ENCODE results near the gene NOTCH1.

Gene NOTCH1

GRCh38 chr9:136470792-136471469 is 74.9 kb downstream of the NOTCH1 start:
- peaks cover 3% of the 10 kb centered on the region for H3K4me1 Mint-ChIP-seq (ENCODE audit: low read depth)
- no peaks in the 10 kb centered on the region for H3K27me3 Mint-ChIP-seq
- no peak overlapping the region for H3K4me3 Mint-ChIP-seq
- DNase-seq, result no peak
- H3K9me3 Mint-ChIP-seq, result no peaks in the 10 kb centered on the region
- H3K27ac Mint-ChIP-seq, result no peak overlapping the region
- peaks cover 99% of the 10 kb centered on the region for H3K36me3 Mint-ChIP-seq (ENCODE audit: low read depth)

DNA sequence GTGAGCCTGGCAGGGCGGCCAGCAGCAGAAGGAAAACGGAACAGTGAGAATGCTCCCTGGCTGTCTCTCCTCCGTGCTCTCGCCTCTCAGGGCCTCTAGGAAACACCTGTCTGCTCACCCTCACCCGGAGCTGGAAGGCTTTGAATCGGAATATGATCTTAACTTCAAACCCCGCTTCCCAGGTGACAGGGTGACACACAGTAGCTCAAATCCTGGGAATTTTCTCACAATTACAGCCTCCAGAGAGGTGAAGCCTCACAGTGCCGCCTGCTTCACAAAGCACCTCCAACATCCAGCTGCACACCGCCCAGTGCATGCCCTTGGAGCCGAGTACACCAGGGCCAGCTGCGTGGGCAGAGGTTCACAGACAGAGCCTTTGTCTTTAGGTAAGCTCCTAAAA is 75.5 kb downstream of the NOTCH1 start:
- peaks cover 99% of the 10 kb centered on the region for H3K36me3 Mint-ChIP-seq (ENCODE audit: low read depth)
- no peak for DNase-seq

DNA sequence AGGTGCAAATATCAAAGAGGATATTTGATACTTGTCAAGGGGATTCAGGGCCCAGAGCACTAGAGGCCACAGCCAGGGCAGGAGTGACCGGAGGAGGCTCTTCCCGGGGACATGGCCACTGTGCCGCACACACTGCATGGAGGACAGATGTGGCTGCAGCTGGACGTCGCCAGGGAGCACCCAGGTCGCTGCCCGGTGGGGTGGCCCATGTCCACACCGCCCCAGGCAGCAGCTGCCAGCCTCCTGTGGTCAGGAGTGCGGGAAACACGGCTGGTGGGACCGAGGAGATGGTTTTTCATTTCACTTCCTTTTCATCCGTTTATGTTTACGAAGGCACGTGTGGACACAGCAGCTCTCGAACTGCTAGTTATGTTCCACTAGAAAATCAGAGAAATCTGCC is 78.1 kb downstream of the NOTCH1 start:
- DNase-seq, result no peak
- Mint-ChIP-seq H3K27ac (no peak overlapping the region), H3K4me3 (no peak overlapping the region), H3K4me1 (ENCODE audit: low read depth) (no peaks in the 10 kb centered on the region), H3K9me3 (no peaks in the 10 kb centered on the region), H3K27me3 (no peaks in the 10 kb centered on the region), H3K36me3 (ENCODE audit: low read depth) (peaks cover 99% of the 10 kb centered on the region)

More for the DNA sequence above, 75.5 kb downstream of the NOTCH1 start:
- Mint-ChIP-seq H3K27ac (no peak overlapping the region), H3K27me3 (no peaks in the 10 kb centered on the region), H3K4me1 (ENCODE audit: low read depth) (peaks cover 3% of the 10 kb centered on the region), H3K4me3 (no peak overlapping the region), H3K9me3 (no peaks in the 10 kb centered on the region)

- no peaks in the 10 kb centered on the region for H3K9me3 Mint-ChIP-seq
- DNase-seq, result no peak
- H3K4me1 Mint-ChIP-seq (ENCODE audit: low read depth), result no peaks in the 10 kb centered on the region
- H3K27ac Mint-ChIP-seq, result no peak overlapping the region
- no peak overlapping the region for H3K4me3 Mint-ChIP-seq
- H3K36me3 Mint-ChIP-seq (ENCODE audit: low read depth), result peaks cover 98% of the 10 kb centered on the region
- H3K27me3 Mint-ChIP-seq, result no peaks in the 10 kb centered on the region
These were observed 79.7 kb downstream of the NOTCH1 start for GRCh38 chr9:136466155-136466541.

GRCh38 chr9:136465500-136466154 is 80.2 kb downstream of the NOTCH1 start:
- Mint-ChIP-seq H3K4me1 (ENCODE audit: low read depth) (no peaks in the 10 kb centered on the region), H3K36me3 (ENCODE audit: low read depth) (peaks cover 98% of the 10 kb centered on the region)
- DNase-seq, result no peak

DNA sequence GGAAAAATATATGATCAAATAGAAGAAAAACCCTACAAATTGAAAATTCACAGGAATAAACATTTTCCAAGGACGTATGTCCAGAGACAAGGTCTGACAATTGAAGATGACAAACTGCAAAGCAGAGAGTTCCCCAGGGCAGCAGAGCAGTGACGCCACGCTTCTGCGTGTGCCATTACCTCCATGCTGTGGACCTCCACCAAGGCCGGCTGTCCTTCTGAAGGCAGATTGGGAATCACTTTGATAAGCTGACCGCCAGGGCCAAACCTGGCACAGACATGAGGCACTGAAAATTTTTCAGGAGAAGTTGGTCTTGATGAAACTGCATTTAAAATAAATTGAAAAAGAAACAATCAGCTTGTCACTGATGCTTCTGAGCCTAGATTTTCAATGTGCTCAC is 81.6 kb downstream of the NOTCH1 start:
- H3K36me3 Mint-ChIP-seq (ENCODE audit: low read depth), result peaks cover 94% of the 10 kb centered on the region
- H3K9me3 Mint-ChIP-seq, result no peaks in the 10 kb centered on the region
- no peak overlapping the region for H3K27ac Mint-ChIP-seq
- DNase-seq, result no peak
- no peaks in the 10 kb centered on the region for H3K27me3 Mint-ChIP-seq
- no peaks in the 10 kb centered on the region for H3K4me1 Mint-ChIP-seq (ENCODE audit: low read depth)
- no peak overlapping the region for H3K4me3 Mint-ChIP-seq

More at GRCh38 chr9:136465500-136466154, 80.2 kb downstream of the NOTCH1 start:
- Mint-ChIP-seq H3K4me3 (no peak overlapping the region), H3K27me3 (no peaks in the 10 kb centered on the region), H3K9me3 (no peaks in the 10 kb centered on the region), H3K27ac (no peak overlapping the region)

DNA sequence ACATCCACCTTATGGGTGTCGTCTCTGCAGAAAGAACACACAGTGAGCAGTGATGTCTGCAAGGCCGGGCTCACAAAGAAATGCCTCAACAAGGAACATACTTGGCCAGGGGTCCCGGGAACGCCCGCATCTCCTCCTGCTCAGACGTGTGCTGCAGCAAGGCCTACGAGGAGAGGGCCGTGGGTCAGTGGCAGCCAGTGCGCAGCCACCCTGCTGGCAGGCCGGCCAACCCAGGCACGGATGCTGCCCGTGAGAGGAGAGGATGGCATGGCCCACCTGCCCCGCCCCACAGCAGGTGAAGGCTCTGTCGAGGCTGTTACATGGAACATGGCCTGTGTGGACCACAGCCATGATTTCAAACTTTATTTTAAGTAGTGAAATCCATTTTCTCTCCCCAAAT is 82.3 kb downstream of the NOTCH1 start:
- no peaks in the 10 kb centered on the region for H3K4me1 Mint-ChIP-seq (ENCODE audit: low read depth)
- no peak overlapping the region for H3K4me3 Mint-ChIP-seq
- H3K27ac Mint-ChIP-seq, result no peak overlapping the region
- H3K9me3 Mint-ChIP-seq, result no peaks in the 10 kb centered on the region
- no peaks in the 10 kb centered on the region for H3K27me3 Mint-ChIP-seq
- H3K36me3 Mint-ChIP-seq (ENCODE audit: low read depth), result peaks cover 94% of the 10 kb centered on the region
- no peak for DNase-seq

DNA sequence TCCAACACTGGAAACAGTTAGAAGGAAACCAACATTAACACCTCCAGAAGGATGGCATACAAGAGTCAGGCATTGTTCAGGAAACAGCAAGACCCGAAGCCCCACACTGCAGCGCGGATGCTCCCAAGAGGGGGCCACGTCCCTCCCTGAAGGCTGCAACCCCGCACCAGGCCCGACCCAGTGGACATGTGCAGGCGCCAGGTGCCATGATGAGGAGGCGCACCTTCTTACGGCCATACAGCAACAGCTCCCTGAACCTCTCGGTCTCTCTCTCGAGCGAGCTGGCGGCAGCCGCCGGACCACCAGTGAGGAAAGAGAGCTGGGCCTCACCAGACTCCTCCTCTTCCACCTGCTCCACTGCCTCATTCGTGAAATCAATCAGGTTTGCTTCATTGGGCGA is 83.2 kb downstream of the NOTCH1 start:
- Mint-ChIP-seq H3K4me3 (no peak overlapping the region), H3K4me1 (ENCODE audit: low read depth) (no peaks in the 10 kb centered on the region), H3K27ac (no peak overlapping the region), H3K36me3 (ENCODE audit: low read depth) (peaks cover 96% of the 10 kb centered on the region), H3K27me3 (no peaks in the 10 kb centered on the region), H3K9me3 (no peaks in the 10 kb centered on the region)
- no peak for DNase-seq

DNA sequence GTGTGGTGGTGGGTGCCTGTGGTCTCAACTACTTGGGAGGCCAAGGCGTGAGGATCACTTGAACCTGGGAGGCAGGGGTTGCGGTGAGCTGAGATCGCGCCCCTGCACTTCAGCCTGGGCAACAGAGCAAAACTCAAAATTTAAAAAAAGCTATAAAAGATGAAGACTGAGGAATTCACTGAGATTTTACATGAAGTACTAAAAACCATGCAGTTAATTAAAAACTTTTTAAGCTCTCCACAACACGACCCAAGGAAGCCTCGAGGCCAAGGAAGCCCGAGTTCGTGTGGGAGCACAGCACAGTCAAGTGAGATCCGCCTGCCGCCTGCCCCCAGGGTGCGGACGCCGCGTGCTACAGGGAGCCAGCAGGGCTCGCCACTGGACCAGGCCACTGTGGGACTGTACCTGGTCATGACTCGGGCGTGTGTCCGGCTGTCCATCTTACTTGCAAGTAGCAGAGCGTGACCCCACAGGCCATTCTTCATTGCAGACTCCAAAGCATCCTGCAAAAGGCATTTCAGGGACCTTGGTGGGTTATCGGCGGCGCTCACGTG is 85.0 kb downstream of the NOTCH1 start:
- Mint-ChIP-seq H3K27ac (no peak overlapping the region), H3K27me3 (no peaks in the 10 kb centered on the region), H3K36me3 (ENCODE audit: low read depth) (peaks cover 96% of the 10 kb centered on the region), H3K4me3 (no peak overlapping the region), H3K4me1 (ENCODE audit: low read depth) (no peaks in the 10 kb centered on the region), H3K9me3 (no peaks in the 10 kb centered on the region)
- DNase-seq, result no peak

DNA sequence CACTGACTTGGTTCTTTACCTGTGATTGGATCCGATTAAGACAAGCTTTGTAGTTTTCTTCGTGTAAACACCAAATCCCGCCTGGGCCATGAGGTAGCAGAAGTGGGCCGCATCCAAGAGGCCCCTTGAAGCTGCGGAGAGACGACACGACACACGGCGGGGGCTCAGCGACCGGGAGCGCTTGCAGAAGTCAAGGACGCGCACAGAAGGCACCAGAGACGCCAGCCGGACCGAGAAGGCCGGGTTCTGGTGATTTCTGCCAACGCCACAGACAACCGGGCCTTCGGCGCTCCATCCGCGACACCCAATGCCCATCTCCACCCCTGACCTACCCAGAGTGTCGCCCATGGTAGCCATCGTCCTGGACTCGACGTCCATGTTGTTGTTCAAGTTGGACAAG is 86.4 kb downstream of the NOTCH1 start:
- no peaks in the 10 kb centered on the region for H3K27me3 Mint-ChIP-seq
- H3K4me1 Mint-ChIP-seq (ENCODE audit: low read depth), result no peaks in the 10 kb centered on the region
- no peak overlapping the region for H3K27ac Mint-ChIP-seq
- no peak overlapping the region for H3K4me3 Mint-ChIP-seq
- no peak for DNase-seq
- H3K36me3 Mint-ChIP-seq (ENCODE audit: low read depth), result peaks cover 96% of the 10 kb centered on the region
- no peaks in the 10 kb centered on the region for H3K9me3 Mint-ChIP-seq

DNA sequence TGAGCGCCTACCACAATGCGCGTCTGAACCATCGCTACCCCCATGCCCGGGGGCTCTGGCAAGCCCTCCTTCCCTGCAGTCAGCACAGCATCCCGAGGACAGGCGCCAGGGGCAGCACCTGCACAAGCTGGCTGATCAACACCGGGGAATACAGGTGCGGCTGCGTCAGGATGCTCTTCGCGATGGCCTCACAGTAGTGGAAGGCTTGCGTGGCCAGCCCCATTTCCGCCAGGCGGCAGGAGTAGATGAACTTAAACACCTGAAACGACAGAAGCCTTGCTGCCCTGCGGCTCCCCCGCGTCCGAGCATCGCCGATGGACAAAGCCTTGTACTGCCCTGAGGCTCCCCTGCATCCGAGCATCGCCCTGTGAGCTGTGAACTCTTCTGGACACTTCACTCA is 88.5 kb downstream of the NOTCH1 start:
- Mint-ChIP-seq H3K4me3 (no peak overlapping the region), H3K27ac (no peak overlapping the region), H3K9me3 (no peaks in the 10 kb centered on the region), H3K36me3 (ENCODE audit: low read depth) (peaks cover 96% of the 10 kb centered on the region), H3K4me1 (ENCODE audit: low read depth) (no peaks in the 10 kb centered on the region), H3K27me3 (no peaks in the 10 kb centered on the region)
- DNase-seq, result no peak

- DNase-seq, result no peak
- H3K27ac Mint-ChIP-seq, result peak overlapping the region; percentile 59
- no peaks in the 10 kb centered on the region for H3K9me3 Mint-ChIP-seq
- no peaks in the 10 kb centered on the region for H3K4me1 Mint-ChIP-seq (ENCODE audit: low read depth)
- H3K27me3 Mint-ChIP-seq, result no peaks in the 10 kb centered on the region
- no peak overlapping the region for H3K4me3 Mint-ChIP-seq
- H3K36me3 Mint-ChIP-seq (ENCODE audit: low read depth), result peaks cover 96% of the 10 kb centered on the region
These were observed 89.6 kb downstream of the NOTCH1 start for GRCh38 chr9:136456258-136456657.

GRCh38 chr9:136455043-136456002 is 90.5 kb downstream of the NOTCH1 start:
- Mint-ChIP-seq H3K27ac (no peak overlapping the region), H3K4me1 (ENCODE audit: low read depth) (no peaks in the 10 kb centered on the region), H3K27me3 (no peaks in the 10 kb centered on the region), H3K4me3 (no peak overlapping the region), H3K9me3 (no peaks in the 10 kb centered on the region), H3K36me3 (ENCODE audit: low read depth) (peaks cover 97% of the 10 kb centered on the region)
- DNase-seq, result no peak

DNA sequence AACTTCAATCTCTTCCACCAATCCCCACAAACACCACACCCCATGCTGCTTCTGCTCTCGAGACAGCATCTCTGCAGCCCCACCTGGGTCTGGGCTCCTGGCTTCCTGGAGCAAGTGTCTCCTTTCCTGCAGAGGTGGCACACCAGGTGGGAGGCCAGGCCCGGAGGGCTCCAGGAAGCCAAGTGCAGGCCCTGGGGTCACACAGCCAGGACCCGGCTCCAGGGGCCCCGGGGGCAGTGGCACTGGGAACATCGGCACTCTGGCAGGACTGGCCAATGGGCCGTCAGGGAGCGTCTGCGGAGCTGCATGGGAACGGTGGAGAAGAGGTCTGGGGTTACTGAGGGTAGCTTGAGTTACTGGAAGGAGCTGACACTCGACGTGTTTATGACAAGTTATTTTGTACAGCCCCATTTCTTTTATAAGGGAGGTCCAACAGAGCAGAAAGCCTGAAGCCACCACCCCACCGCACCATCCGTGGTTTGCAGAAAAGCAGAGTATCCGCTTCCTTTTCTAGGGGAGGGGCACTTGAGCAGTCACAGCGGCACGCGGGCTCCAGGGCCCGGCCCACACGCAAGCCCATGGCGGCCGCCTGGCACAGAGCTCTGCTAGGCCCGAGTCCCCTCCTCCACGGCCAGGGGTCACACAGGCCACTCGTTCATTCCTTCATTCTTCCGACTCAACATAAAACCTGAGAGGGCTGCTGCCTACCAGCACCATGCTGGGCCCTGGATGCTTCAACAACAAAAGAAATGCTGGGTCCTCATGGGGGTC is 91.6 kb downstream of the NOTCH1 start:
- H3K27ac Mint-ChIP-seq, result no peak overlapping the region
- H3K27me3 Mint-ChIP-seq, result no peaks in the 10 kb centered on the region
- no peak for DNase-seq
- H3K9me3 Mint-ChIP-seq, result no peaks in the 10 kb centered on the region
- no peak overlapping the region for H3K4me3 Mint-ChIP-seq
- H3K4me1 Mint-ChIP-seq (ENCODE audit: low read depth), result no peaks in the 10 kb centered on the region
- H3K36me3 Mint-ChIP-seq (ENCODE audit: low read depth), result peaks cover 99% of the 10 kb centered on the region
